ENCODE data around the gene TNFRSF1B. TPM values are rescaled to one million over a fixed set of nuclear protein-coding genes. Genes with fewer than 3 reads are reported as not detected.

Gene TNFRSF1B
- total and polyA plus RNA-seq, 9 of the 15 experiments (the other 6 are each of a cell fraction or from before 2014, with no cell fraction given) = 8.8 to 91.3 (median 36.0) TPM

DNA sequence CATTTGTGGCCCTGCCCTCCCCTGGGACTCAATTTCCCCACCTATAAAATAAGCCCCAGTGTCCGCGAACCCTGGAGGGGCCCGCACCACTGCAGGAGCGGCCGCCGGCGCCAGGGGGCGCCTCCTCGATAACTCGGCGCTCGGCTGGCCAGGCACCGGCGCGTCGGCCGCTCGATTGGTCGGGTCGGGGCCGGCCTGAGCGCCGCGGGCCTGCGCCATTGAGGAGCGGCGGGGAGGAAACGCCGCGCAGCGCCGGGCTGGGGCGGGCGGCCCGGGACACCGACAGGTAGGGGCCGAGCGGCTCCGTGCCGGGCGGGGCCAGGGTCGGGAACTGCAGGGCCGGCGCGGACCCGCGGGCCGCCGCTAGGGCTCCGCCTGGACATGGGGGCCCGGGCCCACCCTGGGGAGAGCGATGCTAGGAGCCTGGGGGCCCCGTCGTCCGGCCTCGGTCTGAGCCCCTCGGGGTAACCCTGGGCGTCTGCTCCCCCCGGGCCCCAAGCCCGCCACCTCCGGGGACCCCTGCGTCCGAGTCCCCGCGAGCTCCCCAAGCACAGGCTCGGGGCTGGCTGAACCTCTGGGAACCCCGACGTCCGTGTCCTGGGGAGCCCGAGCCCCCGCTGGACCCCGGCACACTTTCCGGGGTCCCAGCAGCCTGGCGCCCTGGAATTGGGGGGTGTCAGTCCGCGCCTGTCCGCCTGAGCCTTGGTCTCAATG is 63.2 kb downstream of the TNFRSF1B start, which contains the start of gene VPS13D (continued):
- TF ChIP-seq ATF6 (CRISPR knock-in tag; IDR thresholded peaks at IDR 0.05) (no peak), NR1H2 (CRISPR knock-in tag; IDR thresholded peaks at IDR 0.05) (peak; percentile 70), ZNF318 (IDR thresholded peaks at IDR 0.05; ENCODE audit: borderline replicate concordance in 1 of 2, low read depth in 1 of 2) (no peak), MITF (IDR thresholded peaks at IDR 0.05) (no peak), FOXA3 (CRISPR knock-in tag; conservative IDR thresholded peaks at IDR 0.05 in 1 of 2, IDR thresholded peaks at IDR 0.05 in 1 of 2) (no peak), TFAM (CRISPR knock-in tag; conservative IDR thresholded peaks at IDR 0.05) (no peak), KDM2B (CRISPR knock-in tag; IDR thresholded peaks at IDR 0.05) (0 out of 2 replicates have a peak, but pooled peaks have one; percentile 2), ZNF224 (CRISPR knock-in tag; IDR thresholded peaks at IDR 0.05) (no peak), FIP1L1 (IDR thresholded peaks at IDR 0.05; ENCODE audit: low read depth, low read length, poor library complexity, severe bottlenecking) (no peak), RUNX1 (IDR thresholded peaks at IDR 0.05; ENCODE audit: low read depth) (peak; percentile 71; the same call in 1 of the 2 replicates), SMARCA5 (IDR thresholded peaks at IDR 0.05) (no peak)
- TF ChIP-seq, protein P1, sequence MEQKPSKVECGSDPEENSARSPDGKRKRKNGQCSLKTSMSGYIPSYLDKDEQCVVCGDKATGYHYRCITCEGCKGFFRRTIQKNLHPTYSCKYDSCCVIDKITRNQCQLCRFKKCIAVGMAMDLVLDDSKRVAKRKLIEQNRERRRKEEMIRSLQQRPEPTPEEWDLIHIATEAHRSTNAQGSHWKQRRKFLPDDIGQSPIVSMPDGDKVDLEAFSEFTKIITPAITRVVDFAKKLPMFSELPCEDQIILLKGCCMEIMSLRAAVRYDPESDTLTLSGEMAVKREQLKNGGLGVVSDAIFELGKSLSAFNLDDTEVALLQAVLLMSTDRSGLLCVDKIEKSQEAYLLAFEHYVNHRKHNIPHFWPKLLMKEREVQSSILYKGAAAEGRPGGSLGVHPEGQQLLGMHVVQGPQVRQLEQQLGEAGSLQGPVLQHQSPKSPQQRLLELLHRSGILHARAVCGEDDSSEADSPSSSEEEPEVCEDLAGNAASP (IDR thresholded peaks at IDR 0.05) = no peak
- TF ChIP-seq, protein P2, sequence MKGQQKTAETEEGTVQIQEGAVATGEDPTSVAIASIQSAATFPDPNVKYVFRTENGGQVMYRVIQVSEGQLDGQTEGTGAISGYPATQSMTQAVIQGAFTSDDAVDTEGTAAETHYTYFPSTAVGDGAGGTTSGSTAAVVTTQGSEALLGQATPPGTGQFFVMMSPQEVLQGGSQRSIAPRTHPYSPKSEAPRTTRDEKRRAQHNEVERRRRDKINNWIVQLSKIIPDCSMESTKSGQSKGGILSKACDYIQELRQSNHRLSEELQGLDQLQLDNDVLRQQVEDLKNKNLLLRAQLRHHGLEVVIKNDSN (CRISPR knock-in tag; IDR thresholded peaks at IDR 0.05) = no peak
